OCI-M2 (cell line): Measurements from ENCODE around the gene GPBP1.
"Not testable (repeated sequence)": the region's sequence is repeated elsewhere in the genome, so short reads cannot be mapped to it uniquely, and the experiment has no call there.

ENCODE experiments used
- DNase-seq: peaks from one replicate; lab custom pipeline; 2025; ENCODE audit not compliant: unreplicated experiment; lab: John Stamatoyannopoulos, UW

The GPBP1 gene

GRCh38 chr5:57176350-57176857 is 2.5 kb downstream of the GPBP1 start:
- DNase-seq, result no peak

GRCh38 chr5:57177479-57178156 is 3.8 kb downstream of the GPBP1 start:
- DNase-seq, result no peak

GRCh38 chr5:57178238-57178637 is 4.4 kb downstream of the GPBP1 start:
- not testable (repeated sequence) for DNase-seq

- no peak for DNase-seq
Observed at GRCh38 chr5:57179262-57180200, 5.7 kb downstream of the GPBP1 start.

- DNase-seq, result no peak
Observed at GRCh38 chr5:57181154-57181553, 7.3 kb downstream of the GPBP1 start.

- DNase-seq, result no peak
Observed at GRCh38 chr5:57184322-57184721, 10.5 kb downstream of the GPBP1 start.

- no peak for DNase-seq
Observed at GRCh38 chr5:57185313-57185712, 11.5 kb downstream of the GPBP1 start.

GRCh38 chr5:57186194-57186593 is 12.3 kb downstream of the GPBP1 start:
- DNase-seq, result no peak

- not testable (repeated sequence) for DNase-seq
Observed at GRCh38 chr5:57187977-57188376, 14.1 kb downstream of the GPBP1 start.

GRCh38 chr5:57189515-57189914 is 15.7 kb downstream of the GPBP1 start:
- DNase-seq, result no peak

- no peak for DNase-seq
Observed at GRCh38 chr5:57190593-57190992, 16.7 kb downstream of the GPBP1 start.

GRCh38 chr5:57191163-57191562 is 17.3 kb downstream of the GPBP1 start:
- DNase-seq, result no peak

- DNase-seq, result no peak
Observed at GRCh38 chr5:57191986-57192385, 18.1 kb downstream of the GPBP1 start.

GRCh38 chr5:57192832-57193231 is 19.0 kb downstream of the GPBP1 start:
- DNase-seq, result not testable (repeated sequence)

GRCh38 chr5:57193757-57194413 is 20.0 kb downstream of the GPBP1 start:
- no peak for DNase-seq

GRCh38 chr5:57194653-57195052 is 20.8 kb downstream of the GPBP1 start:
- no peak for DNase-seq

GRCh38 chr5:57195060-57195459 is 21.2 kb downstream of the GPBP1 start:
- DNase-seq, result no peak

GRCh38 chr5:57199866-57200265 is 26.0 kb downstream of the GPBP1 start:
- no peak for DNase-seq

GRCh38 chr5:57202811-57203210 is 29.0 kb downstream of the GPBP1 start:
- DNase-seq, result no peak

GRCh38 chr5:57207007-57207653 is 33.3 kb downstream of the GPBP1 start:
- no peak for DNase-seq

- DNase-seq, result no peak
Observed at GRCh38 chr5:57207681-57208080, 33.8 kb downstream of the GPBP1 start.
